ENCODE data around the gene PTPRE. TPM values are rescaled to one million over a fixed set of nuclear protein-coding genes. Genes with fewer than 3 reads are reported as not detected.

PTPRE gene
- total RNA-seq, 4 donors from 2014 or later, result 17.4 to 23.0 (median 20.1) TPM

GRCh38 chr10:127883516-127883915, 23.4 kb upstream of the PTPRE start:
- TF ChIP-seq POLR2A (IDR thresholded peaks at IDR 0.05), result no peak
- TF ChIP-seq, protein P1, sequence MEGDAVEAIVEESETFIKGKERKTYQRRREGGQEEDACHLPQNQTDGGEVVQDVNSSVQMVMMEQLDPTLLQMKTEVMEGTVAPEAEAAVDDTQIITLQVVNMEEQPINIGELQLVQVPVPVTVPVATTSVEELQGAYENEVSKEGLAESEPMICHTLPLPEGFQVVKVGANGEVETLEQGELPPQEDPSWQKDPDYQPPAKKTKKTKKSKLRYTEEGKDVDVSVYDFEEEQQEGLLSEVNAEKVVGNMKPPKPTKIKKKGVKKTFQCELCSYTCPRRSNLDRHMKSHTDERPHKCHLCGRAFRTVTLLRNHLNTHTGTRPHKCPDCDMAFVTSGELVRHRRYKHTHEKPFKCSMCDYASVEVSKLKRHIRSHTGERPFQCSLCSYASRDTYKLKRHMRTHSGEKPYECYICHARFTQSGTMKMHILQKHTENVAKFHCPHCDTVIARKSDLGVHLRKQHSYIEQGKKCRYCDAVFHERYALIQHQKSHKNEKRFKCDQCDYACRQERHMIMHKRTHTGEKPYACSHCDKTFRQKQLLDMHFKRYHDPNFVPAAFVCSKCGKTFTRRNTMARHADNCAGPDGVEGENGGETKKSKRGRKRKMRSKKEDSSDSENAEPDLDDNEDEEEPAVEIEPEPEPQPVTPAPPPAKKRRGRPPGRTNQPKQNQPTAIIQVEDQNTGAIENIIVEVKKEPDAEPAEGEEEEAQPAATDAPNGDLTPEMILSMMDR (IDR thresholded peaks at IDR 0.05), result no peak
- DNase-seq (ENCODE audit: low spot score in 2 of 2), result peak in 1 of 2 donors; percentile 49
- intact Hi-C loops (cut with DNase I; ENCODE audit: low total_unique reads), result no loop called here
- no peak overlapping the region for H3K4me3 ChIP-seq (ENCODE audit: low read depth, poor library complexity, severe bottlenecking)
- WGBS, 2 donors, result 90 to 92% methylated on average over 10 of the region's 10 CpGs

DNA sequence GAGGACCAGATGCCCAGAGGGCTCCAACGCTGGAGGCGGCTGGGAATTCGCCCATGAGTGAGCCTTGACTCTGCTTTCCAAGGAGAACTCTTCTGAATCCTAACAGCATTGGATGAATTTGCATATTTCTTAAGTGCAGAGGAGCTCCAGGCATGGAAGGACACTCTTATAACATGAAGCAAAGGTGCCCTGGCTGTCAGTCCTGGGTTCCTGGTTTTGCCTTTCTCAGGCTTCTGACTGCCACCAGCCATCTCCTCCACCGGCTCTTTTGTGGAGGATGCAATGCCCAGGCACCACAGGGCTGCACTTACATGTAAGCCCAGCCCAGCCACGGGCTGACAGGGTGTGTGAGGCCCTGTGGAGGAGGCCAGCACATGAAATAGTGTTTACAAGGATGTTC, 22.4 kb upstream of the PTPRE start:
- intact Hi-C loops (cut with DNase I; ENCODE audit: low total_unique reads), result no loop called here
- WGBS, 2 donors, result 87 to 88% methylated on average over 5 of the region's 5 CpGs
- DNase-seq (ENCODE audit: low spot score in 2 of 2), result peak in 1 of 2 donors; percentile 62
- TF ChIP-seq, protein P1 (IDR thresholded peaks at IDR 0.05), result no peak
- TF ChIP-seq POLR2A (IDR thresholded peaks at IDR 0.05), result no peak
- H3K4me3 ChIP-seq (ENCODE audit: low read depth, poor library complexity, severe bottlenecking), result no peak overlapping the region

DNA sequence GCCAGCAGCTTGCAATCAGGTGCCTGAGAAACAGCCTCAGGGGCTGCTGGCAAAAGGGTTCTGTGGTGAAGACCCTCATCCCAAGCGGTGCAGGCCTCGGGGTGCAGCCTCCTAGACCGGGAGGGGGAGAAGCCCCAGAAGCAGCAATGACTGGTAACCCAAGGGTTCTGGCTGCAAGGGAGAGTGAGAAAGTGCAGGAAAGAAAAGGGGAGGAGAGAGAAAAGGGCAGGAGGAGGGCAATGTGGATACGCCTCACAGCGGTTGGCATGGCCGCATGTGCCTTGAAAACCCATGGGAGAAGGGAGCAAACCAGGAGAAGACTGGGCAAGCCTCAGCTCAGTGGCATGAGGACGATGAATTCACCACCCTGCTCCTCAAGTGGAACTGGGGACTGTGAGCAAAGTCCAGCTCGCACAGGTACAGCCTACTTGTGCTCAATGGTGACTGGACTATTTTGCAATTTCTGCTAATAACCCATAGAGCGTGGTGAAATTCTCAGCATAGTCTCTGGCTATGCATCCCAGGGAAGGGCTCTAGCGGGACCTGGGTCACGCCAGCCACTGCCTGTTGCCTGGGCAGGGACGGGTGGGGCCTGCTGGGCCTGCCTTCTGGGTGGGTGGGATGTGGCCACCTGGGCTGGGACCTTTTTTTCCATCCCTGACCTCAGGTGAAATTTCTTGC, 20.4 kb upstream of the PTPRE start:
- TF ChIP-seq, protein P1 (IDR thresholded peaks at IDR 0.05), result no peak
- no peak for TF ChIP-seq POLR2A (IDR thresholded peaks at IDR 0.05)
- 83 to 87% methylated on average over 12 of the region's 12 CpGs for WGBS, 2 donors
- H3K4me3 ChIP-seq (ENCODE audit: low read depth, poor library complexity, severe bottlenecking), result no peak overlapping the region
- intact Hi-C loops (cut with DNase I; ENCODE audit: low total_unique reads), result no loop called here
- DNase-seq (ENCODE audit: low spot score in 2 of 2), result peak in 1 of 2 donors; percentile 64

- TF ChIP-seq, protein P1 (IDR thresholded peaks at IDR 0.05), result no peak
- TF ChIP-seq POLR2A (IDR thresholded peaks at IDR 0.05), result no peak
- DNase-seq (ENCODE audit: low spot score in 2 of 2), result peak in 1 of 2 donors; percentile 76
- WGBS, 2 donors, result 49% methylated on average over 16 of the region's 16 CpGs
- intact Hi-C loops (cut with DNase I; ENCODE audit: low total_unique reads), result no loop called here
- H3K4me3 ChIP-seq (ENCODE audit: low read depth, poor library complexity, severe bottlenecking), result no peak overlapping the region
Observed at GRCh38 chr10:127887541-127888415, 19.1 kb upstream of the PTPRE start.

GRCh38 chr10:127888521-127889312, 18.2 kb upstream of the PTPRE start:
- WGBS, 2 donors, result 76 to 82% methylated on average over 13 of the region's 13 CpGs
- peak in 1 of 2 donors; percentile 62 for DNase-seq (ENCODE audit: low spot score in 2 of 2)
- intact Hi-C loops (cut with DNase I; ENCODE audit: low total_unique reads), result no loop called here

More at GRCh38 chr10:127888521-127889312, 18.2 kb upstream of the PTPRE start:
- H3K4me3 ChIP-seq (ENCODE audit: low read depth, poor library complexity, severe bottlenecking), result no peak overlapping the region
- no peak for TF ChIP-seq POLR2A (IDR thresholded peaks at IDR 0.05)
- TF ChIP-seq, protein P1 (IDR thresholded peaks at IDR 0.05), result no peak

Data from lower leg skin (tissue), 4 donors.